ENCODE results near the gene SPR.

Gene SPR

DNA sequence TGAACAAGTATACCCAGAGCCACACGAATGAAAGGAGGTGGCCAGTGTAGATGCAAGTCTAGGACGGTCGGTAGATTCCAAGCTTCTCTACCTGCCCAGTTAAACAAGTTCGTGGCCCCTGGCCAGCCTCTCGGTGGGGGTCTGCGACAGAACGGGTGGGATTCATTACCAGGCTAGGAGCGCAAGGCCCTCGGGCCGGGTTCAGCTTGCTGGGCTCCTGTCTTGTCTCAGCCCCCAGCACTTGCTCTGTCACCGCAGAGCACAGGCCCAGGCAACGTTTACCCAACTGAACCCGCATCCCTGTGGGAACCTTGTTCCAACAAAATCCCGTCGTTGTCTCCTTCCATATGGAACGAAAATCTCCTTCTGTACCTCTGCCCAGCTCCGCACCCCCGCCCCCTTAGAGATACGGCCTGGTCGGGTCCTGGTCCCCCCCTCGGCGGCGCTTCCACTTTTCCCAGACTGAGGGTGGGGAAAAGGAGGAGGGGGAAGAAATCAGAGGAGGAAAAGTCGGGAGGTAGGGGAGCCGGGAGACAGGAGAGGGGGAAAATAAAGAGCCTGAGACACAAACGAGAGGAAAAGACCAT, 28.2 kb downstream of the SPR start:
- no peaks in the 10 kb centered on the region for H3K4me1 ChIP-seq (ENCODE audit: low read length)
- no peak for TF ChIP-seq EZH2phosphoT487 (IDR thresholded peaks at IDR 0.05; ENCODE audit: low read depth)
- no peak for TF ChIP-seq CTCF (IDR thresholded peaks at IDR 0.05; ENCODE audit: low read depth, low read length)
- no peak overlapping the region for H2AFZ ChIP-seq (ENCODE audit: low read depth, low read length)
- H3K9me3 ChIP-seq (ENCODE audit: insufficient read depth, low read length): no peaks in the 10 kb centered on the region
- no peaks in the 10 kb centered on the region for H4K20me1 ChIP-seq (ENCODE audit: insufficient read depth, low read length)
- H3K27ac ChIP-seq (ENCODE audit: low read length): no peak overlapping the region
- no peak overlapping the region for H3K4me2 ChIP-seq (ENCODE audit: low read length)
- H3K79me2 ChIP-seq (ENCODE audit: low read length): no peaks in the 10 kb centered on the region
- H3K9ac ChIP-seq (ENCODE audit: low read length): no peak overlapping the region
- peaks cover 40% of the 10 kb centered on the region for H3K27me3 ChIP-seq (ENCODE audit: low read depth, low read length)
- H3K36me3 ChIP-seq (replicated peaks; ENCODE audit: low read depth, low read length): no peaks in the 10 kb centered on the region
- no peak overlapping the region for H3K4me3 ChIP-seq (ENCODE audit: low read length)

DNA sequence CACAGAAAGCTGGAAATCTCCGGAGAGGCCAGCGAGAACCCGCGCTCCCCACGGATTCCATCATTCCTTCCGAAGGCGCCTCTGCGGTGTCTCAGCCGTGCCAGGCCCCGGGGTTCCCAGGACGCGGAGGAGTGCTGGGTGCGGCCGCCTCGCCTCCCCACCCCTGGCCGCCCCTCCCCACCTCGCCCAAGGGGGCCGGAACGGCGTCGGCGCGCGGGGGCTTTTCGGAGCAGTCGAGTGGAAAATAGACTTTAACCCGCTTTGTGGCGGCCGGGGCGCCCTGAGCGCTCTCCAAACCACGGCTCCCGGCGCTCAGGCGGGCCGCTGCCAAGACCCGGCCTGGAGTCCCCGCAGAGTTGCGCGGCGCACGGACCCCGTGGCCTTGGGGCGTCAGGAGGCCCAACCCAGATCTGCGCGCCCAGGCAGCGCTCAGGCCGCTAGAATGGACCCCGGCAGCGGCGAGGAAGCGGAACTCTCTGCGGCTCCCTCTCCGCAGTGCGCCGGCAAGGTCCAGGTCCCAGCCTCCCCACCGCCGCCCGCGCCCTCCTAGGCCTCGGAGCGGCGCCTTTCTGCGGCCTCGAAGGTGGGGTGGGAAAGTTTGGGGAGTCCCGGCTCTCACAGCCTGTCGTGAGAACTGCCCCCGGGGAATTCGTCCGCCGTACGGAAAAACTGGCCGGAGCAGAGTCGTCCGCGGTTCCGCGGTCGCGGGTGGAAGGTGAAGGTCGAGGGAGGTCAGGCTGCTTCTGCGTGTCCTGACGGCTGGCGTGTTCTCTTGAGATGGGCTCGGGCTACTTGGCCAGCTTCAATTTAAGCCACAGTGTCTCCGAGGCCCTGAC, 28.9 kb downstream of the SPR start:
- Histone ChIP-seq H3K4me1 (ENCODE audit: low read length) (no peaks in the 10 kb centered on the region), H4K20me1 (ENCODE audit: insufficient read depth, low read length) (no peaks in the 10 kb centered on the region), H3K4me3 (ENCODE audit: low read length) (no peak overlapping the region), H3K4me2 (ENCODE audit: low read length) (no peak overlapping the region), H3K27ac (ENCODE audit: low read length) (no peak overlapping the region), H3K36me3 (replicated peaks; ENCODE audit: low read depth, low read length) (no peaks in the 10 kb centered on the region), H2AFZ (ENCODE audit: low read depth, low read length) (no peak overlapping the region), H3K9me3 (ENCODE audit: insufficient read depth, low read length) (no peaks in the 10 kb centered on the region), H3K9ac (ENCODE audit: low read length) (no peak overlapping the region), H3K27me3 (ENCODE audit: low read depth, low read length) (peaks cover 34% of the 10 kb centered on the region), H3K79me2 (ENCODE audit: low read length) (no peaks in the 10 kb centered on the region)
- TF ChIP-seq CTCF (IDR thresholded peaks at IDR 0.05; ENCODE audit: low read depth, low read length): no peak
- no peak for TF ChIP-seq EZH2phosphoT487 (IDR thresholded peaks at IDR 0.05; ENCODE audit: low read depth)

DNA sequence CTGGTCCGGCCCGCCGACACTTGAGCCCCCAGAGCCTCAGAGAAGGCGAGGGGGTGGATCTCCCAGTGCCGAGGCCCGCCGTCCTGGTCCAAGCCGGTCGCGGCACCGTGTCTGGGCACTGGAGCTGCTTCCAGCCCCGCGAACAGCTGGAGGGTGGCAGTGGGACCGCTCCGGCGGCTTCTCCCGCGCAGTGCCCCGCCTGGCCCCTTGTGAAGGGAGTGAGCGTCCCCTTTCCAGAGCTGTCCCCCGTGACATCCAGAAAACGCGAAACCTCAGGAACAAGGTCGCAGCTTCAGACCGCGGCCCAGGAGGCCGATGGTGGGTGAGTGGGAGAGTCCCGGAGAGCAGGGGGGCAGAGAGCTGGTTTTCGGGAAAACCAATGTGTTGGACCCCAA, 29.5 kb downstream of the SPR start:
- H3K9ac ChIP-seq (ENCODE audit: low read length): no peak overlapping the region
- peaks cover 28% of the 10 kb centered on the region for H3K27me3 ChIP-seq (ENCODE audit: low read depth, low read length)
- H3K4me3 ChIP-seq (ENCODE audit: low read length): no peak overlapping the region
- H3K79me2 ChIP-seq (ENCODE audit: low read length): no peaks in the 10 kb centered on the region
- TF ChIP-seq EZH2phosphoT487 (IDR thresholded peaks at IDR 0.05; ENCODE audit: low read depth) (no peak), CTCF (IDR thresholded peaks at IDR 0.05; ENCODE audit: low read depth, low read length) (no peak)
- H3K4me1 ChIP-seq (ENCODE audit: low read length): no peaks in the 10 kb centered on the region
- no peaks in the 10 kb centered on the region for H3K36me3 ChIP-seq (replicated peaks; ENCODE audit: low read depth, low read length)
- H3K9me3 ChIP-seq (ENCODE audit: insufficient read depth, low read length): no peaks in the 10 kb centered on the region
- H3K4me2 ChIP-seq (ENCODE audit: low read length): no peak overlapping the region
- H2AFZ ChIP-seq (ENCODE audit: low read depth, low read length): no peak overlapping the region
- no peaks in the 10 kb centered on the region for H4K20me1 ChIP-seq (ENCODE audit: insufficient read depth, low read length)
- H3K27ac ChIP-seq (ENCODE audit: low read length): no peak overlapping the region

GRCh38 chr2:72917138-72917876, 30.1 kb downstream of the SPR start, which contains the start of gene EMX1:
TSS of gene EMX1 (plus strand) at chr2:72917519. CDS start at chr2:72917853, 334 bp downstream.
- Histone ChIP-seq H4K20me1 (ENCODE audit: insufficient read depth, low read length) (no peaks in the 10 kb centered on the region), H3K4me2 (ENCODE audit: low read length) (no peak within 1 kb of the TSS), H3K27me3 (ENCODE audit: low read depth, low read length) (peaks cover 22% of the 10 kb centered on the region), H3K27ac (ENCODE audit: low read length) (no peak within 1 kb of the TSS), H3K9ac (ENCODE audit: low read length) (no peak within 1 kb of the TSS), H2AFZ (ENCODE audit: low read depth, low read length) (no peak within 1 kb of the TSS), H3K4me3 (ENCODE audit: low read length) (no peak within 1 kb of the TSS), H3K4me1 (ENCODE audit: low read length) (no peaks in the 10 kb centered on the region), H3K79me2 (ENCODE audit: low read length) (no peaks in the 10 kb centered on the region), H3K36me3 (replicated peaks; ENCODE audit: low read depth, low read length) (no peaks in the 10 kb centered on the region), H3K9me3 (ENCODE audit: insufficient read depth, low read length) (no peaks in the 10 kb centered on the region)
- TF ChIP-seq EZH2phosphoT487 (IDR thresholded peaks at IDR 0.05; ENCODE audit: low read depth) (no peak), CTCF (IDR thresholded peaks at IDR 0.05; ENCODE audit: low read depth, low read length) (no peak)

Data from OCI-LY3 (cell line).